AG09319 (cell line): ENCODE measurements around the gene LRRC27.

ENCODE experiments used
- DNase-seq: peaks from one replicate; pipeline ENCODE4 v3.0.0-alpha.2; 2010; ENCODE audit warnings: low read depth; ENCODE audit errors: extremely low read depth
- CTCF ChIP-seq: IDR thresholded peaks from 2 replicates; pipeline ENCODE4 v1.5.1; 2011; ENCODE audit warnings: low read depth, mild to moderate bottlenecking, inconsistent platforms, low read length, moderate library complexity

LRRC27 gene

GRCh38 chr10:132357286-132358058 lies 25.5 kb downstream of the LRRC27 start:
- TF ChIP-seq CTCF, result no peak
- DNase-seq, result no peak

DNA sequence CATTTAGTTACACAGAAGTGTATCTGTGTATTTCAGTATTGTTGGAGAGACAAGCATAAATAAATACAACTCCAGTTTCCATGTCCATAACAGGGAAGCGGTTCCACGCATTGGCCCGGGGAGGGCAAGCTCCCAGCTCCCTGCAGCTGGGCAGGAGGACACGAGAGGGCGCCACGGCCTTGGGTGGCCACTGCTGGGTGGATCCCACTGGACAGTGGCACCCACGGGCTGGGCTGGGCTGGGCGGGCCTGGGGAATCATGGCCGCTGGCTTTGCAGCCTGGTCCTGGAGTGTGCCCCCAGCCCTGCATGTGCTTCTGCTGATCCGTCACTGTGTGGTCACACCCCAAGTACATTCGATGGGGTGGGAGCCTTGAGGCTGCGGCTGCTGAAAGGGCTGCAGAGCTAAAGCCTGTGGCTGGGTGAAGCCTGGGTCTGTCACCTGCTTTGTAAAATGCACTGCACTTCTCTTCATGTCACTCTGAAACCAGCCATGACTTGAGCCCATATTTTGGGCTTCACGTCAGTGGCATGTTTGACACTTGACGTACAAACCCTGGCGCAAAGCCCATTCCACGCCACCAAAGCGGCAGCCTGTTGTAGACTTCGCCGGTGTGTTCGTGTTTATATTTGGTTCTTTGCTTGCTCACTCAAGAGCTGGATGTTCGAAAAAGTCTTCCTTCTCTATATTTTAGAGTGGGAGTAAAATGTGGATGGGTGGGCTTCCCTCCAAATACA lies 27.5 kb downstream of the LRRC27 start:
- no peak for TF ChIP-seq CTCF
- no peak for DNase-seq

GRCh38 chr10:132360766-132361447 lies 28.9 kb downstream of the LRRC27 start:
- peak; percentile 63 for TF ChIP-seq CTCF
- no peak for DNase-seq

GRCh38 chr10:132361581-132362101 lies 29.6 kb downstream of the LRRC27 start:
- no peak for TF ChIP-seq CTCF
- DNase-seq, result no peak

- no peak for DNase-seq
- TF ChIP-seq CTCF, result no peak
Observed at GRCh38 chr10:132362151-132362611, 30.2 kb downstream of the LRRC27 start.

- DNase-seq, result no peak
- no peak for TF ChIP-seq CTCF
Observed at GRCh38 chr10:132363376-132363775, 31.4 kb downstream of the LRRC27 start.
